Skeletal muscle satellite cell (primary cell): ENCODE results near the gene PFDN4.
"Not testable (repeated sequence)": the region's sequence is repeated elsewhere in the genome, so short reads cannot be mapped to it uniquely, and the experiment has no call there.

ENCODE experiments used
- H3K27me3 ChIP-seq: 2 replicates; pipeline ENCODE4 v1.7.0; 2013; ENCODE audit warnings: low read length; ENCODE audit not compliant: control insufficient read depth, insufficient read depth
- H3K36me3 ChIP-seq: 2 replicates; pipeline ENCODE4 v1.7.0; 2013; ENCODE audit warnings: mild to moderate bottlenecking, control low read depth, low read length; ENCODE audit not compliant: insufficient read depth
- H3K4me1 ChIP-seq: 2 replicates; pipeline ENCODE4 v1.7.0; 2013; ENCODE audit warnings: low read length; ENCODE audit not compliant: control insufficient read depth, insufficient read depth
- H3K4me2 ChIP-seq: 2 replicates; pipeline ENCODE4 v1.7.0; 2013; ENCODE audit warnings: mild to moderate bottlenecking, low read length
- H3K4me3 ChIP-seq: 2 replicates; pipeline ENCODE4 v1.7.0; 2013; ENCODE audit warnings: low read length
- H3K9ac ChIP-seq: 2 replicates; pipeline ENCODE4 v1.7.0; 2013; ENCODE audit warnings: mild to moderate bottlenecking, low read depth, low read length, moderate library complexity
- H3K9me3 ChIP-seq: replicated peaks from 2 replicates; pipeline ENCODE4 v1.7.0; 2013; ENCODE audit warnings: mild to moderate bottlenecking, control low read depth, low read length

Gene PFDN4

GRCh38 chr20:54237116-54237943 lies 29.4 kb downstream of the PFDN4 start:
- Histone ChIP-seq H3K4me1 (no peaks in the 10 kb centered on the region), H3K4me2 (no peak overlapping the region), H3K9me3 (no peaks in the 10 kb centered on the region), H3K4me3 (no peak overlapping the region), H3K9ac (no peak overlapping the region), H3K36me3 (no peaks in the 10 kb centered on the region), H3K27me3 (peaks cover 6% of the 10 kb centered on the region)

- Histone ChIP-seq H3K36me3 (no peaks in the 10 kb centered on the region), H3K9ac (no peak overlapping the region), H3K4me3 (no peak overlapping the region), H3K9me3 (no peaks in the 10 kb centered on the region), H3K27me3 (no peaks in the 10 kb centered on the region), H3K4me2 (no peak overlapping the region), H3K4me1 (no peaks in the 10 kb centered on the region)
Observed at GRCh38 chr20:54244113-54244512, 36.2 kb downstream of the PFDN4 start.

- H3K4me1 ChIP-seq, H3K4me3 ChIP-seq, H3K27me3 ChIP-seq, H3K9ac ChIP-seq, H3K36me3 ChIP-seq, H3K4me2 ChIP-seq, H3K9me3 ChIP-seq: not testable (repeated sequence)
Observed at GRCh38 chr20:54248705-54249104, 40.8 kb downstream of the PFDN4 start.

GRCh38 chr20:54250691-54251090 lies 42.8 kb downstream of the PFDN4 start:
- H3K4me1 ChIP-seq, result peaks cover 18% of the 10 kb centered on the region
- no peaks in the 10 kb centered on the region for H3K27me3 ChIP-seq
- H3K9me3 ChIP-seq, result no peaks in the 10 kb centered on the region
- H3K36me3 ChIP-seq, result no peaks in the 10 kb centered on the region
- no peak overlapping the region for H3K9ac ChIP-seq
- H3K4me3 ChIP-seq, result no peak overlapping the region
- no peak overlapping the region for H3K4me2 ChIP-seq

GRCh38 chr20:54251096-54251495 lies 43.2 kb downstream of the PFDN4 start:
- Histone ChIP-seq H3K9ac (no peak overlapping the region), H3K4me3 (no peak overlapping the region), H3K36me3 (no peaks in the 10 kb centered on the region), H3K4me1 (peaks cover 22% of the 10 kb centered on the region), H3K4me2 (no peak overlapping the region), H3K27me3 (no peaks in the 10 kb centered on the region), H3K9me3 (no peaks in the 10 kb centered on the region)

GRCh38 chr20:54254596-54254995 lies 46.7 kb downstream of the PFDN4 start:
- Histone ChIP-seq H3K27me3 (no peaks in the 10 kb centered on the region), H3K9me3 (no peaks in the 10 kb centered on the region), H3K4me3 (no peak overlapping the region), H3K36me3 (no peaks in the 10 kb centered on the region), H3K9ac (peak overlapping the region; percentile 44), H3K4me2 (peak overlapping the region; percentile 49), H3K4me1 (peaks cover 39% of the 10 kb centered on the region)

GRCh38 chr20:54255157-54255556 lies 47.3 kb downstream of the PFDN4 start:
- no peak overlapping the region for H3K4me3 ChIP-seq
- H3K4me1 ChIP-seq, result peaks cover 39% of the 10 kb centered on the region
- H3K27me3 ChIP-seq, result no peaks in the 10 kb centered on the region
- H3K36me3 ChIP-seq, result no peaks in the 10 kb centered on the region
- H3K9ac ChIP-seq, result peak overlapping the region; percentile 44
- H3K9me3 ChIP-seq, result no peaks in the 10 kb centered on the region
- peak overlapping the region; percentile 50 for H3K4me2 ChIP-seq

- Histone ChIP-seq H3K4me3 (no peak overlapping the region), H3K27me3 (no peaks in the 10 kb centered on the region), H3K9ac (no peak overlapping the region), H3K9me3 (no peaks in the 10 kb centered on the region), H3K4me2 (no peak overlapping the region), H3K36me3 (no peaks in the 10 kb centered on the region), H3K4me1 (peaks cover 41% of the 10 kb centered on the region)
Observed at GRCh38 chr20:54256202-54256601, 48.3 kb downstream of the PFDN4 start.

GRCh38 chr20:54257071-54257816 lies 49.4 kb downstream of the PFDN4 start:
- Histone ChIP-seq H3K36me3 (no peaks in the 10 kb centered on the region), H3K9me3 (no peaks in the 10 kb centered on the region), H3K4me3 (no peak overlapping the region), H3K27me3 (no peaks in the 10 kb centered on the region), H3K9ac (no peak overlapping the region), H3K4me2 (no peak overlapping the region), H3K4me1 (peaks cover 41% of the 10 kb centered on the region)

GRCh38 chr20:54260116-54260515 lies 52.2 kb downstream of the PFDN4 start:
- H3K9me3 ChIP-seq, result no peaks in the 10 kb centered on the region
- no peaks in the 10 kb centered on the region for H3K36me3 ChIP-seq
- H3K27me3 ChIP-seq, result no peaks in the 10 kb centered on the region

GRCh38 chr20:54262671-54263070 lies 54.8 kb downstream of the PFDN4 start:
- Histone ChIP-seq H3K4me2 (no peak overlapping the region), H3K9me3 (no peaks in the 10 kb centered on the region), H3K27me3 (no peaks in the 10 kb centered on the region), H3K4me3 (no peak overlapping the region), H3K36me3 (no peaks in the 10 kb centered on the region), H3K4me1 (peaks cover 11% of the 10 kb centered on the region), H3K9ac (no peak overlapping the region)

More at GRCh38 chr20:54260116-54260515, 52.2 kb downstream of the PFDN4 start:
- Histone ChIP-seq H3K4me1 (peaks cover 32% of the 10 kb centered on the region), H3K9ac (no peak overlapping the region), H3K4me2 (no peak overlapping the region), H3K4me3 (no peak overlapping the region)
